Sigmoid colon (tissue), 7 donors: ENCODE measurements around the gene AIFM2. TPM values are rescaled to one million over a fixed set of nuclear protein-coding genes. Genes with fewer than 3 reads are reported as not detected.

Experiments
- DNase-seq: peaks from one replicate; pipeline ENCODE4 v3.0.0-alpha.2; 2019
- H3K27ac ChIP-seq, 4 donors: fragments of 200-600 bp; sonication (generic); one replicate each; pipeline ENCODE4 v1.5.1; 2016 to 2019; ENCODE audit warnings: mild to moderate bottlenecking in 1 of 4
- H3K27me3 ChIP-seq, 3 donors: fragments of 200-600 bp; sonication (generic); one replicate each; pipeline ENCODE4 v1.5.1; 2019; ENCODE audit warnings: mild to moderate bottlenecking in 1 of 3
- H3K36me3 ChIP-seq, 4 donors: fragments of 200-600 bp; sonication (generic); one replicate each; pipeline ENCODE4 v1.5.1; 2016 to 2019
- H3K4me1 ChIP-seq, 4 donors: fragments of 200-600 bp; sonication (generic); one replicate each; pipeline ENCODE4 v1.5.1; 2017 to 2019
- H3K4me3 ChIP-seq, 4 donors: fragments of 200-600 bp; sonication (generic); one replicate each; pipeline ENCODE4 v1.5.1; 2017 to 2019; ENCODE audit warnings: mild to moderate bottlenecking in 2 of 4, moderate library complexity in 1 of 4
- H3K9me3 ChIP-seq, 4 donors: fragments of 200-600 bp in 3 of 4; sonication (generic) in 3 of 4; one replicate each; pipeline versions ENCODE4 v1.5.1 to v1.6.1; 2013 to 2019
- EP300 ChIP-seq, 4 donors: sonication (generic); formaldehyde crosslinking; IDR thresholded peaks; one replicate each; pipeline ENCODE4 v1.6.1; 2017; ENCODE audit warnings: antibody characterized with exemption in 4 of 4
- POLR2A ChIP-seq, 2 donors: fragments of 450-650 bp; IDR thresholded peaks; one replicate each; pipeline ENCODE4 v1.6.1; 2016; ENCODE audit warnings: antibody characterized with exemption in 2 of 2, mild to moderate bottlenecking in 2 of 2, moderate library complexity in 2 of 2
- POLR2AphosphoS5 ChIP-seq, 4 donors: sonication (generic); formaldehyde crosslinking; IDR thresholded peaks; one replicate each; pipeline ENCODE4 v1.6.1; 2017; ENCODE audit warnings: antibody characterized with exemption in 4 of 4
- WGBS, 2 donors: extraction: QIAGEN DNeasy Blood & Tissue Kit; methylation state at CpG; one replicate each; pipeline ENCODE4 v1.1.7; 2013; 5-methylcytosine and 5-hydroxymethylcytosine counted together
- intact Hi-C: fragments of 100-400 bp; cut with DNase I; formaldehyde crosslinking; loops from one replicate; pipeline ENCODE4 v1.15.1; 2023
- polyA plus RNA-seq, 3 donors: library from polyadenylated mRNA; stranded (reverse); fragments of 200-250 nt; gene quantifications; one replicate each; pipeline ENCODE4 v1.2.3, GENCODE V29; 2013
- total RNA-seq, 4 donors: library from RNA; depleted of rRNA; stranded (reverse); fragments of >200 nt; gene quantifications; one replicate each; pipeline ENCODE4 v1.1.0, GENCODE V29; 2016
- TF ChIP-seq, protein P1 (sequence below), 4 experiments: fragments of 450-650 bp in 3 of 4; fragments of 200-600 bp in 1 of 4; IDR thresholded peaks; one replicate each; pipeline ENCODE4 v1.5.1; 2016 to 2019; ENCODE audit warnings: antibody characterized with exemption in 4 of 4, mild to moderate bottlenecking in 3 of 4, moderate library complexity in 2 of 4
- donor health status: healthy with polysubstance abuse.
- donor health status: Bipolar disorder and iron deficiency.
- donor health status: healthy.

AIFM2 gene
- total and polyA plus RNA-seq, 7 donors, result 10.2 to 26.8 (median 11.7) TPM

DNA sequence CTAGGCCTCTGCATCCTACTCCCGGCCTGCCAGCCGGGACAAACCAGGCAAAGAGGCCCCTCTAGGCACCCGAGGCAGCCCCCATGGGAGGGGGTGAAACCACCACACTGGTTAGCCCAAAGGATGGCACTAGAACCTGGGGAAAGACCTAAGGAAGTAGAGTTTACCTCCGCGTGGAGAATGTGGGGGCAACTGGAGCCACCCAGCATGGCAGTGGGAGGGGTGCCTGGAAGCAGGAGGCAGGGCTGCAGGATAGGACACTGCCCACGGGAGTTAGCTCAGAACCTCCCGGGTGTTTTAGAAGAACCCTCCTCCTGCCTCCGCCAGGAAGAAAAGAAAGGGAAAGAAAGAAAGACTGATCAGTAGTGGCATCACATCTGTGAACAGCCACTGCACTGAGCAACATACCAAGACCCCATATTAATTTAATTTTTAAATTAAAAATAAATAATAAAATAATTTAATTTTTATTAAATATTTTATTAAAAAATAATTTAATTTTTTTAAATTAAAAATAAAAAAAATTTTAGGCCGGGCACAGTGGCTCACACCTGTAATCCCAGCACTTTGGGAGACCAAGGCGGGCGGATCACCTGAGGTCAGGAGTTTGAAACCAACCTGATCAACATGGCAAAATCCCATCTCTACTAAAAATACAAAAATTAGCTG, 11.2 kb downstream of the AIFM2 start:
- TF ChIP-seq POLR2AphosphoS5 (IDR thresholded peaks at IDR 0.05), result no peak
- no peak for TF ChIP-seq POLR2A (IDR thresholded peaks at IDR 0.05)
- TF ChIP-seq, protein P1, sequence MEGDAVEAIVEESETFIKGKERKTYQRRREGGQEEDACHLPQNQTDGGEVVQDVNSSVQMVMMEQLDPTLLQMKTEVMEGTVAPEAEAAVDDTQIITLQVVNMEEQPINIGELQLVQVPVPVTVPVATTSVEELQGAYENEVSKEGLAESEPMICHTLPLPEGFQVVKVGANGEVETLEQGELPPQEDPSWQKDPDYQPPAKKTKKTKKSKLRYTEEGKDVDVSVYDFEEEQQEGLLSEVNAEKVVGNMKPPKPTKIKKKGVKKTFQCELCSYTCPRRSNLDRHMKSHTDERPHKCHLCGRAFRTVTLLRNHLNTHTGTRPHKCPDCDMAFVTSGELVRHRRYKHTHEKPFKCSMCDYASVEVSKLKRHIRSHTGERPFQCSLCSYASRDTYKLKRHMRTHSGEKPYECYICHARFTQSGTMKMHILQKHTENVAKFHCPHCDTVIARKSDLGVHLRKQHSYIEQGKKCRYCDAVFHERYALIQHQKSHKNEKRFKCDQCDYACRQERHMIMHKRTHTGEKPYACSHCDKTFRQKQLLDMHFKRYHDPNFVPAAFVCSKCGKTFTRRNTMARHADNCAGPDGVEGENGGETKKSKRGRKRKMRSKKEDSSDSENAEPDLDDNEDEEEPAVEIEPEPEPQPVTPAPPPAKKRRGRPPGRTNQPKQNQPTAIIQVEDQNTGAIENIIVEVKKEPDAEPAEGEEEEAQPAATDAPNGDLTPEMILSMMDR (IDR thresholded peaks at IDR 0.05), result no peak
- no peak for TF ChIP-seq EP300 (IDR thresholded peaks at IDR 0.05)
- intact Hi-C loops, result no loop called here

DNA sequence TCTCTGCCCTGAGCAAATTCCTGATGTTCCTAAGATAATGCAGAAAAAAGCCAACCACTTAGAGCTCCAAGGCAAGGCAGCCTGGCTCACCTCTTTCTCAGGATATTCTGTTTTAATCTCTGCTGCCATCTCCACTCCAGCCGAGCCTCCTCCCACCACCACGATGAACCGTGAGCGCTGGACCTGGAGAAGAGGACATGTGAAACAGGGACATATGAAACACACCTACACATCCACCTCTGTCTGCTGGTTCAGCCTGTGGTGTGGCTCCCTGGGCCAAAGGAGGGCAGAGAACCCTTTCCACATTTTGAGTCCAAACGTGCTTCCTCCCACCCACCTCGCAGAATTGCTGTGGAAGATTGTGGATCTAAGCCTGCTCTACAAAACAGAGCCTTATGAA, 12.2 kb downstream of the AIFM2 start:
- intact Hi-C loops, result no loop called here
- H3K27ac ChIP-seq, result no peak overlapping the region
- H3K27me3 ChIP-seq, result no peaks in the 10 kb centered on the region
- no peak for TF ChIP-seq POLR2AphosphoS5 (IDR thresholded peaks at IDR 0.05)
- TF ChIP-seq POLR2A (IDR thresholded peaks at IDR 0.05), result no peak
- TF ChIP-seq, protein P1 (IDR thresholded peaks at IDR 0.05), result no peak
- no peak for TF ChIP-seq EP300 (IDR thresholded peaks at IDR 0.05)
- no peak overlapping the region for H3K4me3 ChIP-seq
- no peaks in the 10 kb centered on the region for H3K4me1 ChIP-seq
- H3K36me3 ChIP-seq, result peaks cover 0 to 46% (median 16%) of the 10 kb centered on the region in 4 donors
- no peaks in the 10 kb centered on the region for H3K9me3 ChIP-seq
- DNase-seq, result no peak
- WGBS, 2 donors, result 94 to 96% methylated on average over 6 of the region's 6 CpGs

More for the DNA sequence above, 11.2 kb downstream of the AIFM2 start:
- Histone ChIP-seq H3K9me3 (no peaks in the 10 kb centered on the region), H3K4me1 (no peaks in the 10 kb centered on the region), H3K27ac (no peak overlapping the region), H3K36me3 (peaks cover 0 to 46% (median 16%) of the 10 kb centered on the region in 4 donors), H3K27me3 (no peaks in the 10 kb centered on the region), H3K4me3 (no peak overlapping the region)
- DNase-seq, result no peak
- 93% methylated on average over 11 of the region's 11 CpGs for WGBS, 2 donors

DNA sequence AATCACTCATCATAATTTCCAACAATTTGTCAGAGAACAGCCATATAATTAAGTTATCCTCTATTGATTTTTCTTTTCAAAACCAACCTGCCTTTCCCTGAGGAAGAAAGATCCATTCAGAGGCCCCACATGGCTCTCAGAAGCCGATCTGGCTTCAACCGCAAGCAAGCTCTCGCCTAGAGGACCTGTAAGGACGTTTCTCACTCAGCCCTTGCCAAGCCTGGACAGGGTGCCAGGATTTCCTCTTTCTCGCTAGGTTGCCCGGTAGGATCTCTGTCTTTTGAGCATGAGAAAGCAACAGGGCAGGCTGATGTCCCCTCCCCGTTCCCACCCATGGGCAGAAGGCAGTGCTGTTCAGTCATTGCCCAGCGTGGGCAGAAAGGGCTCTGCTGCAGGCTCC, 13.0 kb downstream of the AIFM2 start:
- Histone ChIP-seq H3K36me3 (peaks cover 0 to 53% (median 22%) of the 10 kb centered on the region in 4 donors), H3K27ac (no peak overlapping the region), H3K27me3 (no peaks in the 10 kb centered on the region), H3K4me3 (no peak overlapping the region), H3K4me1 (no peaks in the 10 kb centered on the region), H3K9me3 (no peaks in the 10 kb centered on the region)
- TF ChIP-seq EP300 (IDR thresholded peaks at IDR 0.05) (no peak), POLR2A (IDR thresholded peaks at IDR 0.05) (no peak), POLR2AphosphoS5 (IDR thresholded peaks at IDR 0.05) (no peak)
- TF ChIP-seq, protein P1 (IDR thresholded peaks at IDR 0.05), result no peak
- intact Hi-C loops, result no loop called here
- WGBS, 2 donors, result 89 to 91% methylated on average over 8 of the region's 8 CpGs
- DNase-seq, result no peak

DNA sequence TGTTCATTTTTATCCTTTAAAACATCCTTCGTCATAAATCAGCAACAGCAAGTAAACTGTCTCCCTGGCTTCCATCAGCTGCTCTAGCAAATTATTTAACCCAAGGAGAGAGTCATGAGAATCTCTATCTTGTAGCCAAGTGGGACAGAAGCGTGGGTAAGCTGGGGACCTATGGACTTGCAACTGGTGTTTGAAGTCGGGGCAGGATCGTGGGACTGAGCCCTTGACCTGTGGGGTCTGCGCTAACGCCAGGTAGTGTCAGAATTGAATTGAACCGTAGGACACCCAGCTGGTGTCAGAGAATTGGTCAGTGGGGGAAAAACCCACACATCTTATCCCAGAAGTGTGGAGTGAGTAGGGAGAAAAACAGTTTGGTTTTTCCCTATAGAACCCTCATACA, 13.4 kb downstream of the AIFM2 start:
- H3K27me3 ChIP-seq, result no peaks in the 10 kb centered on the region
- no peak overlapping the region for H3K4me3 ChIP-seq
- H3K4me1 ChIP-seq, result no peaks in the 10 kb centered on the region
- H3K27ac ChIP-seq, result no peak overlapping the region
- DNase-seq, result no peak
- WGBS, 2 donors, result 95% methylated on average over 7 of the region's 7 CpGs
- no peak for TF ChIP-seq EP300 (IDR thresholded peaks at IDR 0.05)
- no peak for TF ChIP-seq POLR2AphosphoS5 (IDR thresholded peaks at IDR 0.05)
- TF ChIP-seq, protein P1 (IDR thresholded peaks at IDR 0.05), result no peak
- no peak for TF ChIP-seq POLR2A (IDR thresholded peaks at IDR 0.05)
- intact Hi-C loops, result no loop called here
- H3K36me3 ChIP-seq, result peaks cover 0 to 57% (median 24%) of the 10 kb centered on the region in 4 donors
- no peaks in the 10 kb centered on the region for H3K9me3 ChIP-seq

DNA sequence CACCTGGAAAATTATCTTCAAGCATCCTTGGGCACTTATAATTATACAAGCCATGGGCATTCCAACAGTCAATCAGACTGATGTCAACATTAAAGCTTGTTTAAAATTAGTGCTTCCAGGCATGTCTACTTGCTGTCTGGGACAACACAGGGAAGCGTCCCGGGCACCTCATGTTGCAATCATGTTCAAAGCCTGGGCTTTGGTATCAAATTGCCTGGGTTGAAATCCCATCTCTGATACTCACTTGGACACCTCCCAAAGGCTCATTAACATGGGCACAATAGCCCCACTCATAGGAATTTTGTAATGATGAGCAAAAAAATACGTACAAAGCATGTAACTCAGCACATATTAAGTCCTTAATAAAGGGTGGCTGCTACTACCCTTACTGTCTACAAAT, 14.4 kb downstream of the AIFM2 start:
- no peaks in the 10 kb centered on the region for H3K27me3 ChIP-seq
- H3K9me3 ChIP-seq, result no peaks in the 10 kb centered on the region
- TF ChIP-seq, protein P1 (IDR thresholded peaks at IDR 0.05), result no peak
- TF ChIP-seq POLR2A (IDR thresholded peaks at IDR 0.05), result no peak
- TF ChIP-seq POLR2AphosphoS5 (IDR thresholded peaks at IDR 0.05), result no peak
- no peak for TF ChIP-seq EP300 (IDR thresholded peaks at IDR 0.05)
- peaks cover 0 to 60% (median 33%) of the 10 kb centered on the region in 4 donors for H3K36me3 ChIP-seq
- no peak for DNase-seq
- no peak overlapping the region for H3K4me3 ChIP-seq
- H3K27ac ChIP-seq, result no peak overlapping the region
- 91 to 95% methylated on average over 3 of the region's 3 CpGs for WGBS, 2 donors
- intact Hi-C loops, result no loop called here
- no peaks in the 10 kb centered on the region for H3K4me1 ChIP-seq
